Measurements from ENCODE around the gene ELK4. TPM values are rescaled to one million over a fixed set of nuclear protein-coding genes. Genes with fewer than 3 reads are reported as not detected.

Gene ELK4
- total and polyA plus RNA-seq, 2 of the 8 experiments (the other 6 are each of a cell fraction or from before 2014, with no cell fraction given), result 2.9 to 26.3 TPM

GRCh38 chr1:205583461-205584130 lies 48.2 kb downstream of the ELK4 start:
- H4K91ac ChIP-seq (replicated peaks; ENCODE audit: insufficient read length, low read length), result no peak overlapping the region
- no peak overlapping the region for H4K8ac ChIP-seq (ENCODE audit: extremely low read depth, insufficient read depth, low read length)
- H3K18ac ChIP-seq (ENCODE audit: extremely low read depth, low read length), result no peak overlapping the region
- no peak overlapping the region for H3K4me3 ChIP-seq (ENCODE audit: extremely low read depth in 1 of 4, insufficient read depth in 2 of 4, low read depth in 3 of 4, low read length in 4 of 4)
- H3K9ac ChIP-seq (replicated peaks in 1 of 4; ENCODE audit: extremely low read depth in 1 of 4, low read depth in 3 of 4, low read length in 3 of 4), result no peak overlapping the region; a peak in 1 of 7 replicates
- H2BK120ac ChIP-seq (replicated peaks; ENCODE audit: low read depth, low read length), result no peak overlapping the region
- no peak overlapping the region for H3K4ac ChIP-seq (replicated peaks; ENCODE audit: insufficient read length, low read depth, low read length)
- POLR2A ChIA-PET (ENCODE audit: partially characterized antibody), result interaction anchor here (0.6 to 1.8 kb wide), 2 partner anchors 14 to 49 kb away, joined by 3 to 4 read pairs; no protein-coding TSS in a partner anchor
- no peak overlapping the region for H2BK12ac ChIP-seq (ENCODE audit: low read depth, low read length)
- FAIRE-seq (no peak), DNase-seq (ENCODE audit: low read depth in 1 of 2, low spot score in 2 of 2) (no peak)
- no peak overlapping the region for H2AK5ac ChIP-seq (ENCODE audit: low read depth, low read length)
- no peak overlapping the region for H3K4me2 ChIP-seq (ENCODE audit: insufficient read depth in 1 of 2, low read depth in 2 of 2, low read length in 2 of 2)
- H2BK20ac ChIP-seq (ENCODE audit: low read length), result no peak overlapping the region
- H4K20me1 ChIP-seq (replicated peaks in 1 of 2; ENCODE audit: control insufficient read depth in 1 of 2, insufficient read depth in 2 of 2, low read length in 2 of 2), result no peaks in the 10 kb centered on the region
- H2BK15ac ChIP-seq (ENCODE audit: low read length), result no peak overlapping the region
- H3K27me3 ChIP-seq (replicated peaks in 1 of 4; ENCODE audit: control insufficient read depth in 3 of 4, extremely low read depth in 1 of 4, insufficient read depth in 3 of 4, low read length in 3 of 4), result peaks cover 0 to 2% (median 0%) of the 10 kb centered on the region in 4 experiments; a peak in 2 of 7 replicates
- no peaks in the 10 kb centered on the region for H3K23me2 ChIP-seq (ENCODE audit: low read depth, low read length)
- H3K14ac ChIP-seq (ENCODE audit: insufficient read length), result no peak overlapping the region
- H3K23ac ChIP-seq (ENCODE audit: insufficient read length), result no peak overlapping the region
- H3K56ac ChIP-seq (replicated peaks; ENCODE audit: insufficient read length, low read depth, low read length), result no peak overlapping the region
- H3K79me2 ChIP-seq (ENCODE audit: control insufficient read depth in 1 of 2, insufficient read depth in 2 of 2, low read length in 2 of 2), result no peaks in the 10 kb centered on the region
- H3K4me1 ChIP-seq (replicated peaks in 1 of 4; ENCODE audit: control insufficient read depth in 3 of 4, insufficient read depth in 4 of 4, low read length in 3 of 4), result peaks cover 0 to 8% (median under 1%) of the 10 kb centered on the region in 4 experiments; a peak in 5 of 7 replicates
- no peak overlapping the region for H2BK5ac ChIP-seq (ENCODE audit: low read depth, low read length)
- H4K5ac ChIP-seq (ENCODE audit: insufficient read length, low read depth, low read length), result no peak overlapping the region
- CTCF ChIA-PET (ENCODE audit: partially characterized antibody), result interaction anchor here (0.5 to 4.5 kb wide), 13 partner anchors 8 to 558 kb away, joined by 3 to 22 read pairs (median 4); no protein-coding TSS in a partner anchor
- no peaks in the 10 kb centered on the region for H3K36me3 ChIP-seq (ENCODE audit: control insufficient read depth in 2 of 4, insufficient read depth in 4 of 4, low read length in 3 of 4)
- no peaks in the 10 kb centered on the region for H3K9me3 ChIP-seq (ENCODE audit: insufficient read depth in 2 of 2, low read depth in 1 of 2, low read length in 1 of 2)
- H3K27ac ChIP-seq (ENCODE audit: low read depth, low read length), result no peak overlapping the region
- H3K79me1 ChIP-seq (ENCODE audit: low read depth, low read length), result no peaks in the 10 kb centered on the region
- WGBS, 2 experiments (ENCODE audit: extremely low coverage in 1 of 2, insufficient coverage in 1 of 2, insufficient read length in 1 of 2, insufficient replicate concordance in 2 of 2, low coverage in 1 of 2, low lambda C conversion rate in 2 of 2, missing lambda C conversion rate in 1 of 2), result 84% methylated on average over 7 of the region's 7 CpGs; no CpG with 5 or more reads in 1 of the 2 experiments
- no peak overlapping the region for H2AFZ ChIP-seq (ENCODE audit: low read length)
- TF ChIP-seq FOSL1 (IDR thresholded peaks at IDR 0.05; ENCODE audit: insufficient read depth, low read depth, low read length), result no peak
- TF ChIP-seq HDAC6 (IDR thresholded peaks at IDR 0.05; ENCODE audit: low read depth, low read length), result no peak
- no peak for TF ChIP-seq SP2 (IDR thresholded peaks at IDR 0.05; ENCODE audit: low read length)
- TF ChIP-seq HDAC2 (IDR thresholded peaks at IDR 0.05; ENCODE audit: borderline replicate concordance in 1 of 2, low read depth in 2 of 2, low read length in 2 of 2), result no peak
- no peak for TF ChIP-seq BCL11A (IDR thresholded peaks at IDR 0.05; ENCODE audit: low read depth in 2 of 2, low read length in 2 of 2)
- TF ChIP-seq CREB1 (IDR thresholded peaks at IDR 0.05), result no peak
- no peak for TF ChIP-seq ASH2L (IDR thresholded peaks at IDR 0.05; ENCODE audit: low read length)
- no peak for TF ChIP-seq EZH2 (IDR thresholded peaks at IDR 0.05; ENCODE audit: low read depth, low read length, severe bottlenecking)
- TF ChIP-seq JUND (IDR thresholded peaks at IDR 0.05; ENCODE audit: low read length), result no peak
- no peak for TF ChIP-seq POLR2A (IDR thresholded peaks at IDR 0.05; ENCODE audit: control extremely low read depth in 1 of 2, low read depth in 2 of 2, low read length in 2 of 2)
